Large intestine (tissue), 3 donors: ENCODE measurements around the gene MARCHF2. TPM values are rescaled to one million over a fixed set of nuclear protein-coding genes. Genes with fewer than 3 reads are reported as not detected.

Experiments
- DNase-seq, 2 donors: peaks; one replicate each; pipeline versions ENCODE4 v3.0.0 to v3.0.0-alpha.2; 2013
- H3K27ac ChIP-seq: one replicate; pipeline ENCODE4 v1.5.1; 2013; ENCODE audit warnings: low read length
- H3K27me3 ChIP-seq: 2 replicates; pipeline ENCODE4 v1.6.1; 2013; ENCODE audit warnings: low read length; ENCODE audit not compliant: control insufficient read depth, insufficient read depth
- H3K36me3 ChIP-seq: 2 replicates; pipeline ENCODE4 v1.6.1; 2013; ENCODE audit warnings: low read length; ENCODE audit not compliant: control insufficient read depth, insufficient read depth
- H3K4me1 ChIP-seq: one replicate; pipeline ENCODE4 v1.6.1; 2013; ENCODE audit warnings: low read length; ENCODE audit not compliant: control insufficient read depth, insufficient read depth
- H3K4me3 ChIP-seq: one replicate; pipeline ENCODE4 v1.5.1; 2013; ENCODE audit warnings: low read length
- H3K9me3 ChIP-seq: one replicate; pipeline ENCODE4 v1.6.1; 2013; ENCODE audit warnings: mild to moderate bottlenecking, low read depth, low read length, moderate library complexity; ENCODE audit not compliant: control insufficient read depth
- WGBS: methylation state at CpG from one replicate; pipeline ENCODE4 v1.1.5; 2013; ENCODE audit warnings: low lambda C conversion rate; ENCODE audit not compliant: insufficient coverage; 5-methylcytosine and 5-hydroxymethylcytosine counted together
- polyA plus RNA-seq: library from polyadenylated mRNA; unstranded; fragments of 120-200 nt; gene quantifications from one replicate; pipeline ENCODE4 v1.2.1, GENCODE V29; 2013

MARCHF2 gene
- polyA plus RNA-seq, 1 donor: 12.5 TPM

GRCh38 chr19:8476524-8476923 lies 63.4 kb downstream of the MARCHF2 start:
- H3K4me3 ChIP-seq: no peak overlapping the region
- H3K36me3 ChIP-seq: peaks cover 80% of the 10 kb centered on the region
- no peak for DNase-seq
- H3K9me3 ChIP-seq: no peaks in the 10 kb centered on the region
- WGBS: 100% methylated on average over 1 of the region's 8 CpGs
- no peaks in the 10 kb centered on the region for H3K4me1 ChIP-seq
- H3K27ac ChIP-seq: no peak overlapping the region
- H3K27me3 ChIP-seq: no peaks in the 10 kb centered on the region

GRCh38 chr19:8477889-8478288 lies 64.8 kb downstream of the MARCHF2 start:
- Histone ChIP-seq H3K4me3 (no peak overlapping the region), H3K27me3 (no peaks in the 10 kb centered on the region), H3K4me1 (no peaks in the 10 kb centered on the region), H3K9me3 (no peaks in the 10 kb centered on the region), H3K36me3 (peaks cover 83% of the 10 kb centered on the region), H3K27ac (no peak overlapping the region)
- no peak for DNase-seq
- no CpG with 5 or more reads among the region's 4 CpGs for WGBS

GRCh38 chr19:8478598-8478997 lies 65.5 kb downstream of the MARCHF2 start:
- Histone ChIP-seq H3K4me1 (no peaks in the 10 kb centered on the region), H3K36me3 (peaks cover 84% of the 10 kb centered on the region), H3K4me3 (no peak overlapping the region), H3K27me3 (no peaks in the 10 kb centered on the region), H3K27ac (no peak overlapping the region), H3K9me3 (no peaks in the 10 kb centered on the region)
- DNase-seq: no peak
- WGBS: no CpG with 5 or more reads among the region's 3 CpGs

- H3K27me3 ChIP-seq: no peaks in the 10 kb centered on the region
- WGBS: no CpG with 5 or more reads among the region's 11 CpGs
- DNase-seq: no peak
- peaks cover 4% of the 10 kb centered on the region for H3K9me3 ChIP-seq
- no peak overlapping the region for H3K4me3 ChIP-seq
- no peak overlapping the region for H3K27ac ChIP-seq
- H3K4me1 ChIP-seq: no peaks in the 10 kb centered on the region
- peaks cover 84% of the 10 kb centered on the region for H3K36me3 ChIP-seq
Observed at GRCh38 chr19:8481201-8481600, 68.1 kb downstream of the MARCHF2 start.

GRCh38 chr19:8481616-8482015 lies 68.5 kb downstream of the MARCHF2 start:
- Histone ChIP-seq H3K9me3 (peaks cover 4% of the 10 kb centered on the region), H3K27ac (no peak overlapping the region), H3K4me1 (no peaks in the 10 kb centered on the region), H3K36me3 (peaks cover 84% of the 10 kb centered on the region), H3K27me3 (no peaks in the 10 kb centered on the region), H3K4me3 (no peak overlapping the region)
- DNase-seq: no peak
- WGBS: no CpG with 5 or more reads among the region's 6 CpGs

- Histone ChIP-seq H3K4me3 (no peak overlapping the region), H3K9me3 (peaks cover 4% of the 10 kb centered on the region), H3K36me3 (peaks cover 86% of the 10 kb centered on the region), H3K27ac (no peak overlapping the region), H3K27me3 (no peaks in the 10 kb centered on the region), H3K4me1 (no peaks in the 10 kb centered on the region)
- no peak for DNase-seq
- WGBS: 77% methylated on average over 3 of the region's 11 CpGs
Observed at GRCh38 chr19:8482696-8483095, 69.6 kb downstream of the MARCHF2 start.

- H3K4me1 ChIP-seq: no peaks in the 10 kb centered on the region
- peaks cover 86% of the 10 kb centered on the region for H3K36me3 ChIP-seq
- peaks cover 4% of the 10 kb centered on the region for H3K9me3 ChIP-seq
- H3K27ac ChIP-seq: no peak overlapping the region
- H3K27me3 ChIP-seq: no peaks in the 10 kb centered on the region
- no peak overlapping the region for H3K4me3 ChIP-seq
- WGBS: no CpG with 5 or more reads among the region's 8 CpGs
- no peak for DNase-seq
Observed at GRCh38 chr19:8483165-8483564, 70.1 kb downstream of the MARCHF2 start.

GRCh38 chr19:8484331-8484894 lies 71.3 kb downstream of the MARCHF2 start:
- Histone ChIP-seq H3K27me3 (no peaks in the 10 kb centered on the region), H3K9me3 (peaks cover 4% of the 10 kb centered on the region), H3K4me3 (no peak overlapping the region), H3K27ac (no peak overlapping the region), H3K36me3 (peaks cover 87% of the 10 kb centered on the region), H3K4me1 (no peaks in the 10 kb centered on the region)
- WGBS: no CpG with 5 or more reads among the region's 18 CpGs
- no peak for DNase-seq

- no peak for DNase-seq
- H3K36me3 ChIP-seq: peaks cover 90% of the 10 kb centered on the region
- H3K27ac ChIP-seq: no peak overlapping the region
- no peaks in the 10 kb centered on the region for H3K4me1 ChIP-seq
- peaks cover 4% of the 10 kb centered on the region for H3K9me3 ChIP-seq
- H3K27me3 ChIP-seq: no peaks in the 10 kb centered on the region
- no CpG with 5 or more reads among the region's 62 CpGs for WGBS
- H3K4me3 ChIP-seq: no peak overlapping the region
Observed at GRCh38 chr19:8485561-8486371, 72.7 kb downstream of the MARCHF2 start.

GRCh38 chr19:8486661-8487136 lies 73.6 kb downstream of the MARCHF2 start:
- H3K4me1 ChIP-seq: no peaks in the 10 kb centered on the region
- H3K9me3 ChIP-seq: peaks cover 4% of the 10 kb centered on the region
- no peak overlapping the region for H3K27ac ChIP-seq
- 93% methylated on average over 3 of the region's 16 CpGs for WGBS
- no peak overlapping the region for H3K4me3 ChIP-seq
- DNase-seq: no peak
- H3K27me3 ChIP-seq: no peaks in the 10 kb centered on the region
- H3K36me3 ChIP-seq: peaks cover 82% of the 10 kb centered on the region
